Measurements from ENCODE around the gene CFAP61. TPM values are rescaled to one million over a fixed set of nuclear protein-coding genes. Genes with fewer than 3 reads are reported as not detected.

Gene CFAP61
- total and polyA plus RNA-seq, 8 donors: 0.95 to 5.3 (median 3.2) TPM; not detected in 1

GRCh38 chr20:20246996-20247633 is 194.8 kb downstream of the CFAP61 start:
- Histone ChIP-seq H3K9me3 (no peaks in the 10 kb centered on the region), H3K36me3 (no peaks in the 10 kb centered on the region), H3K27ac (no peak overlapping the region), H3K4me1 (no peaks in the 10 kb centered on the region), H3K27me3 (peaks cover 0 to 21% of the 10 kb centered on the region in 2 donors), H3K4me3 (no peak overlapping the region)
- TF ChIP-seq CTCF (IDR thresholded peaks at IDR 0.05): no peak
- DNase-seq: no peak
- no peak for ATAC-seq
- intact Hi-C loops (cut with DNase I): no loop called here

- Histone ChIP-seq H3K4me3 (no peak overlapping the region), H3K27me3 (peaks cover 0 to 21% of the 10 kb centered on the region in 2 donors), H3K4me1 (no peaks in the 10 kb centered on the region), H3K27ac (no peak overlapping the region), H3K36me3 (no peaks in the 10 kb centered on the region), H3K9me3 (no peaks in the 10 kb centered on the region)
- intact Hi-C loops (cut with DNase I): no loop called here
- DNase-seq (no peak), ATAC-seq (no peak)
- TF ChIP-seq CTCF (IDR thresholded peaks at IDR 0.05): no peak
Observed at GRCh38 chr20:20248620-20249200, 196.4 kb downstream of the CFAP61 start.

- ATAC-seq (no peak), DNase-seq (no peak)
- H3K4me3 ChIP-seq: no peak overlapping the region
- no peak overlapping the region for H3K27ac ChIP-seq
- H3K9me3 ChIP-seq: no peaks in the 10 kb centered on the region
- no peaks in the 10 kb centered on the region for H3K36me3 ChIP-seq
- intact Hi-C loops (cut with DNase I): no loop called here
- no peak for TF ChIP-seq CTCF (IDR thresholded peaks at IDR 0.05)
- no peaks in the 10 kb centered on the region for H3K4me1 ChIP-seq
- H3K27me3 ChIP-seq: peaks cover 0 to 20% of the 10 kb centered on the region in 2 donors
Observed at GRCh38 chr20:20251317-20251716, 199.0 kb downstream of the CFAP61 start.

GRCh38 chr20:20251836-20252235 is 199.5 kb downstream of the CFAP61 start:
- Histone ChIP-seq H3K4me1 (no peaks in the 10 kb centered on the region), H3K27ac (no peak overlapping the region), H3K36me3 (no peaks in the 10 kb centered on the region), H3K27me3 (peaks cover 0 to 15% of the 10 kb centered on the region in 2 donors), H3K4me3 (no peak overlapping the region), H3K9me3 (no peaks in the 10 kb centered on the region)
- DNase-seq: no peak
- no peak for TF ChIP-seq CTCF (IDR thresholded peaks at IDR 0.05)
- no peak for ATAC-seq
- intact Hi-C loops (cut with DNase I): no loop called here

- H3K27ac ChIP-seq: no peak overlapping the region
- TF ChIP-seq CTCF (IDR thresholded peaks at IDR 0.05): no peak
- no peak overlapping the region for H3K4me3 ChIP-seq
- no peaks in the 10 kb centered on the region for H3K4me1 ChIP-seq
- intact Hi-C loops (cut with DNase I): no loop called here
- peaks cover 0 to 7% of the 10 kb centered on the region in 2 donors for H3K27me3 ChIP-seq
- no peaks in the 10 kb centered on the region for H3K9me3 ChIP-seq
- H3K36me3 ChIP-seq: no peaks in the 10 kb centered on the region
- no peak for ATAC-seq
- DNase-seq: no peak
Observed at GRCh38 chr20:20253039-20253743, 200.9 kb downstream of the CFAP61 start.

Data from left lung (tissue), 10 donors.